HEK293 (cell line): ENCODE measurements around the gene GALNT2.

Experiments used
- CTCF ChIA-PET: fragments of 350-600 bp; formaldehyde crosslinking; extraction: SDS; loops from one replicate; lab custom pipeline; 2021; ENCODE audit warnings: antibody characterized with exemption; lab: Yijun Ruan, JAX
- POLR2A ChIA-PET: fragments of 300-600 bp; formaldehyde crosslinking; extraction: SDS; loops from one replicate; lab custom pipeline; 2020; ENCODE audit warnings: antibody characterized with exemption, inconsistent platforms; lab: Yijun Ruan, JAX
- H3K27ac ChIP-seq: fragments of 200-500 bp; sonication (Bioruptor generic); 2 replicates; pipeline ENCODE4 v1.5.1; 2014; ENCODE audit warnings: low read depth, low read length, control low read depth, inconsistent platforms; ENCODE audit errors: extremely low read depth
- H3K36me3 ChIP-seq, 2 experiments: fragments of 200-500 bp in 1 of 2; sonication (Bioruptor generic) in 1 of 2; 1 replicate in 1 of 2; 2 replicates in 1 of 2; pipeline ENCODE4 v1.5.1; 2014 to 2017; ENCODE audit warnings: inconsistent platforms in 2 of 2, low read length in 2 of 2; ENCODE audit not compliant: control insufficient read depth in 2 of 2, insufficient read depth in 1 of 2
- H3K4me1 ChIP-seq: fragments of 200-500 bp; sonication (Bioruptor generic); 2 replicates; pipeline ENCODE4 v1.5.1; 2014; ENCODE audit warnings: mild to moderate bottlenecking, low read length, inconsistent platforms; ENCODE audit not compliant: control insufficient read depth, insufficient read depth
- H3K4me3 ChIP-seq: 2 replicates; pipeline ENCODE4 v1.5.1; 2011; ENCODE audit warnings: low read depth, mild to moderate bottlenecking, control low read depth, low read length, moderate library complexity
- H3K9me3 ChIP-seq: fragments of 200-500 bp; sonication (Bioruptor generic); 2 replicates; pipeline ENCODE4 v1.5.1; 2014; ENCODE audit warnings: low read depth, low read length, inconsistent platforms; ENCODE audit not compliant: control insufficient read depth, insufficient read depth
- EGR2 ChIP-seq: fragments of 450-650 bp; formaldehyde crosslinking; IDR thresholded peaks from 2 replicates; pipeline ENCODE4 v1.5.1; 2016; ENCODE audit warnings: low read depth, missing biosample characterization, missing genetic modification characterization
- GLI4 ChIP-seq: fragments of 450-650 bp; formaldehyde crosslinking; IDR thresholded peaks from 2 replicates; pipeline ENCODE4 v1.5.1; 2016; ENCODE audit warnings: missing biosample characterization, missing genetic modification characterization
- GLIS2 ChIP-seq: fragments of 450-650 bp; formaldehyde crosslinking; IDR thresholded peaks from 2 replicates; pipeline ENCODE4 v1.5.1; 2016; ENCODE audit warnings: missing biosample characterization, missing genetic modification characterization
- HOXD13 ChIP-seq: sonication (generic); formaldehyde crosslinking; IDR thresholded peaks from 2 replicates; pipeline ENCODE4 v1.8.0; 2022; ENCODE audit warnings: missing genetic modification reagents, borderline replicate concordance
- IKZF3 ChIP-seq: fragments of 450-650 bp; IDR thresholded peaks from 2 replicates; pipeline ENCODE4 v1.5.0; 2018; ENCODE audit warnings: missing biosample characterization, mild to moderate bottlenecking, missing genetic modification characterization, moderate library complexity
- KLF7 ChIP-seq: fragments of 450-650 bp; formaldehyde crosslinking; IDR thresholded peaks from 2 replicates; pipeline ENCODE4 v1.5.1; 2016; ENCODE audit warnings: missing biosample characterization, missing genetic modification characterization, borderline replicate concordance
- MYNN ChIP-seq: fragments of 450-650 bp; formaldehyde crosslinking; IDR thresholded peaks from 2 replicates; pipeline ENCODE4 v1.5.1; 2016; ENCODE audit warnings: missing biosample characterization, missing genetic modification characterization, borderline replicate concordance
- PRDM1 ChIP-seq: fragments of 450-650 bp; formaldehyde crosslinking; IDR thresholded peaks from 2 replicates; pipeline ENCODE4; 2016; ENCODE audit warnings: missing biosample characterization, missing genetic modification characterization
- PRDM6 ChIP-seq: fragments of 450-650 bp; formaldehyde crosslinking; IDR thresholded peaks from 2 replicates; pipeline ENCODE4 v1.5.1; 2017; ENCODE audit warnings: missing biosample characterization, missing genetic modification characterization
- TRIM28 ChIP-seq: IDR thresholded peaks from 2 replicates; pipeline ENCODE4 v1.6.1; 2011; ENCODE audit warnings: low read length, control low read depth, borderline replicate concordance
- YY1 ChIP-seq: fragments of 450-650 bp; formaldehyde crosslinking; IDR thresholded peaks from 2 replicates; pipeline ENCODE4 v1.5.1; 2018; ENCODE audit warnings: missing biosample characterization, missing genetic modification characterization
- ZBTB21 ChIP-seq: fragments of 450-650 bp; formaldehyde crosslinking; IDR thresholded peaks from 2 replicates; pipeline ENCODE4 v1.5.1; 2017; ENCODE audit warnings: missing biosample characterization, missing genetic modification characterization
- ZBTB8A ChIP-seq: fragments of 450-650 bp; formaldehyde crosslinking; IDR thresholded peaks from 2 replicates; pipeline ENCODE4 v1.5.1; 2016; ENCODE audit warnings: missing biosample characterization, missing genetic modification characterization
- ZFP37 ChIP-seq: fragments of 450-650 bp; formaldehyde crosslinking; IDR thresholded peaks from 2 replicates; pipeline ENCODE4 v1.5.1; 2016; ENCODE audit warnings: missing biosample characterization, missing genetic modification characterization
- ZIC2 ChIP-seq: fragments of 450-650 bp; formaldehyde crosslinking; IDR thresholded peaks from 2 replicates; pipeline ENCODE4 v1.5.1; 2016; ENCODE audit warnings: missing biosample characterization, missing genetic modification characterization
- ZNF112 ChIP-seq: fragments of 450-650 bp; formaldehyde crosslinking; IDR thresholded peaks from 2 replicates; pipeline ENCODE4 v1.5.0; 2017; ENCODE audit warnings: missing biosample characterization, missing genetic modification characterization
- ZNF138 ChIP-seq: fragments of 450-650 bp; formaldehyde crosslinking; IDR thresholded peaks from 2 replicates; pipeline ENCODE4 v1.5.1; 2016; ENCODE audit warnings: missing biosample characterization, missing genetic modification characterization, borderline replicate concordance
- ZNF19 ChIP-seq: fragments of 450-650 bp; formaldehyde crosslinking; IDR thresholded peaks from 2 replicates; pipeline ENCODE4; 2016; ENCODE audit warnings: missing biosample characterization, missing genetic modification characterization, low read depth
- ZNF211 ChIP-seq: fragments of 450-650 bp; formaldehyde crosslinking; IDR thresholded peaks from 2 replicates; pipeline ENCODE4 v1.5.1; 2016; ENCODE audit warnings: low read depth, missing biosample characterization, missing genetic modification characterization
- ZNF341 ChIP-seq: fragments of 450-650 bp; formaldehyde crosslinking; IDR thresholded peaks from 2 replicates; pipeline ENCODE4; 2016; ENCODE audit warnings: low read depth, missing biosample characterization, missing genetic modification characterization
- ZNF423 ChIP-seq: fragments of 450-650 bp; formaldehyde crosslinking; IDR thresholded peaks from 2 replicates; pipeline ENCODE4 v1.5.1; 2016; ENCODE audit warnings: missing biosample characterization, missing genetic modification characterization
- ZNF530 ChIP-seq: fragments of 450-650 bp; formaldehyde crosslinking; IDR thresholded peaks from 2 replicates; pipeline ENCODE4 v1.5.1; 2016; ENCODE audit warnings: low read depth, missing biosample characterization, missing genetic modification characterization
- ZNF548 ChIP-seq: fragments of 450-650 bp; formaldehyde crosslinking; IDR thresholded peaks from 2 replicates; pipeline ENCODE4 v1.5.1; 2016; ENCODE audit warnings: missing biosample characterization, missing genetic modification characterization
- ZNF600 ChIP-seq: fragments of 450-650 bp; formaldehyde crosslinking; IDR thresholded peaks from 2 replicates; pipeline ENCODE4 v1.5.1; 2016; ENCODE audit warnings: missing biosample characterization, missing genetic modification characterization
- ZNF660 ChIP-seq: fragments of 450-650 bp; IDR thresholded peaks from 2 replicates; pipeline ENCODE4 v1.5.1; 2018; ENCODE audit warnings: missing biosample characterization, mild to moderate bottlenecking, missing genetic modification characterization
- ZNF692 ChIP-seq: fragments of 450-650 bp; formaldehyde crosslinking; IDR thresholded peaks from 2 replicates; pipeline ENCODE4 v1.5.1; 2016; ENCODE audit warnings: missing biosample characterization, missing genetic modification characterization
- ZSCAN23 ChIP-seq: fragments of 450-650 bp; formaldehyde crosslinking; IDR thresholded peaks from 2 replicates; pipeline ENCODE4 v1.5.1; 2016; ENCODE audit warnings: missing biosample characterization, missing genetic modification characterization
- ZSCAN30 ChIP-seq: fragments of 450-650 bp; IDR thresholded peaks from 2 replicates; pipeline ENCODE4 v1.5.1; 2018; ENCODE audit warnings: missing biosample characterization, mild to moderate bottlenecking, missing genetic modification characterization, moderate library complexity
- ZXDB ChIP-seq: fragments of 450-650 bp; formaldehyde crosslinking; IDR thresholded peaks from 2 replicates; pipeline ENCODE4 v1.5.1; 2016; ENCODE audit warnings: missing biosample characterization, missing genetic modification characterization
- TF ChIP-seq, protein P1 (sequence below): fragments of 450-650 bp; formaldehyde crosslinking; IDR thresholded peaks from 2 replicates; pipeline ENCODE4 v1.5.1; 2016; ENCODE audit warnings: missing biosample characterization, missing genetic modification characterization
- TF ChIP-seq, protein P2 (sequence below): fragments of 450-650 bp; formaldehyde crosslinking; IDR thresholded peaks from 2 replicates; pipeline ENCODE4 v1.5.1; 2017; ENCODE audit warnings: missing biosample characterization, missing genetic modification characterization

Gene GALNT2

DNA sequence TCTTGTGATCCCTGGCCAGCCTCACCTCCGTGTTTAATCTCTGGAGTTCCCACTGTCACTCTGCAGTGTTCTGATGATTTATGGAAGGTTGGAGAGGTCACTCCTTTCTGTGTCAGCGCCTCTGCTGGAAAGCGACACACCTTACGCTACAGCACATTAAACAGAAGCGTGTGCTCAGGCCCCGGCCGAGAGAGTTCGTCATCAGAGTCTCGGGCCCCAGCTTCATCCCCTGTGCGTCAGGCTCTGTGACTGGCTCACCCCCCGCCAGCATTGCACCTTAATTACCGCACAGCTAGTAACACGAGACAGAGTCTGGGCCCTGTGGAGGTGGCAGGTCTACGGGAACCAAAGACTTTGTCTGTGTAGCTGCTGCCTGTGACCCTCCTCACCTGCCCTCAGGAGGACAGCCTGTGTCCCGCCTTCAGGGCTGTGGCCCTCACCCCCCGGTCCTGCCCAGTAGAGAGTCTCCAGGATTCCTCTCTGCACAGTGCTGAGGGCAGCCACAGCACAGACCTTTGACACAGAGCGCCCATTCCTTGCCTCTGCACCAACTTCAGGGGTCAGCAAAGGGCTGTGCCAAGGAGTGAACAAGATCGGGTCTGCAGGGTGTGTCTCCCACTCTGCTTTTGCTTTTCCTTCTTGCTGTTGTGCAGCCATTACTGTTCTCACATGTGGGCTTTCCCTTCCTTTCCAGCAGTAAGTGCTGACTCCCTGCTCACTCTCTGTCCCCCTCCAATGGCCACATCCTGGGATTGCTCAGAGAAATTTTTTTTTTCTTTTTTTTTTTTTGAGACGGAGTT, 201.5 kb downstream of the GALNT2 start:
- peaks cover 12% of the 10 kb centered on the region for H3K4me1 ChIP-seq
- H3K27ac ChIP-seq: no peak overlapping the region
- POLR2A ChIA-PET: no interaction called here
- no peak overlapping the region for H3K4me3 ChIP-seq
- H3K36me3 ChIP-seq: peaks cover 0 to 25% of the 10 kb centered on the region in 2 experiments; a peak in 1 of 3 replicates
- H3K9me3 ChIP-seq: no peaks in the 10 kb centered on the region
- CTCF ChIA-PET: interaction anchor here (0.6 to 1.6 kb wide), 6 partner anchors 10 to 102 kb away, joined by 3 to 4 read pairs (median 3); no protein-coding TSS in a partner anchor
- no peak for TF ChIP-seq ZNF138 (tag by site-specific recombination)
- TF ChIP-seq ZNF548 (tag by site-specific recombination): no peak; the same call in 1 of the 2 replicates
- TF ChIP-seq HOXD13: no peak
- no peak for TF ChIP-seq ZBTB21 (tag by site-specific recombination)
- no peak for TF ChIP-seq ZSCAN30
- TF ChIP-seq ZNF692 (tag by site-specific recombination): no peak
- TF ChIP-seq MYNN: no peak
- TF ChIP-seq ZNF660: no peak
- no peak for TF ChIP-seq ZXDB (tag by site-specific recombination)
- no peak for TF ChIP-seq KLF7 (tag by site-specific recombination)
- no peak for TF ChIP-seq ZNF112 (tag by site-specific recombination)
- no peak for TF ChIP-seq ZNF19 (tag by site-specific recombination)
- TF ChIP-seq ZNF530 (tag by site-specific recombination): no peak
- peak; percentile 28; the same call in 1 of the 2 replicates for TF ChIP-seq ZFP37 (tag by site-specific recombination)
- peak; percentile 66; the same call in 1 of the 2 replicates for TF ChIP-seq ZIC2
- TF ChIP-seq ZBTB8A (tag by site-specific recombination): no peak
- peak; percentile 65; the same call in 1 of the 2 replicates for TF ChIP-seq ZNF600 (tag by site-specific recombination)
- peak; percentile 44; the same call in 1 of the 2 replicates for TF ChIP-seq GLIS2 (tag by site-specific recombination)
- TF ChIP-seq YY1 (tag by site-specific recombination): peak; percentile 61; the same call in 1 of the 2 replicates
- no peak for TF ChIP-seq EGR2 (tag by site-specific recombination)
- peak; percentile 88 for TF ChIP-seq PRDM1
- TF ChIP-seq TRIM28: peak; percentile 95; the same call in 1 of the 2 replicates
- TF ChIP-seq ZNF211: no peak
- TF ChIP-seq IKZF3 (tag by site-specific recombination): no peak
- TF ChIP-seq, protein P1, sequence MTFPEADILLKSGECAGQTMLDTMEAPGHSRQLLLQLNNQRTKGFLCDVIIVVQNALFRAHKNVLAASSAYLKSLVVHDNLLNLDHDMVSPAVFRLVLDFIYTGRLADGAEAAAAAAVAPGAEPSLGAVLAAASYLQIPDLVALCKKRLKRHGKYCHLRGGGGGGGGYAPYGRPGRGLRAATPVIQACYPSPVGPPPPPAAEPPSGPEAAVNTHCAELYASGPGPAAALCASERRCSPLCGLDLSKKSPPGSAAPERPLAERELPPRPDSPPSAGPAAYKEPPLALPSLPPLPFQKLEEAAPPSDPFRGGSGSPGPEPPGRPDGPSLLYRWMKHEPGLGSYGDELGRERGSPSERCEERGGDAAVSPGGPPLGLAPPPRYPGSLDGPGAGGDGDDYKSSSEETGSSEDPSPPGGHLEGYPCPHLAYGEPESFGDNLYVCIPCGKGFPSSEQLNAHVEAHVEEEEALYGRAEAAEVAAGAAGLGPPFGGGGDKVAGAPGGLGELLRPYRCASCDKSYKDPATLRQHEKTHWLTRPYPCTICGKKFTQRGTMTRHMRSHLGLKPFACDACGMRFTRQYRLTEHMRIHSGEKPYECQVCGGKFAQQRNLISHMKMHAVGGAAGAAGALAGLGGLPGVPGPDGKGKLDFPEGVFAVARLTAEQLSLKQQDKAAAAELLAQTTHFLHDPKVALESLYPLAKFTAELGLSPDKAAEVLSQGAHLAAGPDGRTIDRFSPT (tag by site-specific recombination): peak; percentile 72
- TF ChIP-seq ZSCAN23 (tag by site-specific recombination): no peak
- TF ChIP-seq ZNF341 (tag by site-specific recombination): peak; percentile 67
- TF ChIP-seq PRDM6 (tag by site-specific recombination): no peak
- TF ChIP-seq ZNF423: peak; percentile 69; the same call in 1 of the 2 replicates
- TF ChIP-seq, protein P2, sequence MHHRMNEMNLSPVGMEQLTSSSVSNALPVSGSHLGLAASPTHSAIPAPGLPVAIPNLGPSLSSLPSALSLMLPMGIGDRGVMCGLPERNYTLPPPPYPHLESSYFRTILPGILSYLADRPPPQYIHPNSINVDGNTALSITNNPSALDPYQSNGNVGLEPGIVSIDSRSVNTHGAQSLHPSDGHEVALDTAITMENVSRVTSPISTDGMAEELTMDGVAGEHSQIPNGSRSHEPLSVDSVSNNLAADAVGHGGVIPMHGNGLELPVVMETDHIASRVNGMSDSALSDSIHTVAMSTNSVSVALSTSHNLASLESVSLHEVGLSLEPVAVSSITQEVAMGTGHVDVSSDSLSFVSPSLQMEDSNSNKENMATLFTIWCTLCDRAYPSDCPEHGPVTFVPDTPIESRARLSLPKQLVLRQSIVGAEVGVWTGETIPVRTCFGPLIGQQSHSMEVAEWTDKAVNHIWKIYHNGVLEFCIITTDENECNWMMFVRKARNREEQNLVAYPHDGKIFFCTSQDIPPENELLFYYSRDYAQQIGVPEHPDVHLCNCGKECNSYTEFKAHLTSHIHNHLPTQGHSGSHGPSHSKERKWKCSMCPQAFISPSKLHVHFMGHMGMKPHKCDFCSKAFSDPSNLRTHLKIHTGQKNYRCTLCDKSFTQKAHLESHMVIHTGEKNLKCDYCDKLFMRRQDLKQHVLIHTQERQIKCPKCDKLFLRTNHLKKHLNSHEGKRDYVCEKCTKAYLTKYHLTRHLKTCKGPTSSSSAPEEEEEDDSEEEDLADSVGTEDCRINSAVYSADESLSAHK (tag by site-specific recombination): no peak
- TF ChIP-seq GLI4 (tag by site-specific recombination): 0 out of 2 replicates have a peak, but pooled peaks have one; percentile 88
